Spleen (tissue), 11 donors: Measurements from ENCODE around the gene MSI2. TPM values are rescaled to one million over a fixed set of nuclear protein-coding genes. Genes with fewer than 3 reads are reported as not detected.

ENCODE experiments used
- DNase-seq: peaks from one replicate; pipeline ENCODE4 v3.0.0-alpha.2; 2020
- H3K27ac ChIP-seq, 8 donors: fragments of 200-600 bp; sonication (generic) in 7 of 8; 1 replicate in 4 of 8; 2 replicates in 4 of 8; pipeline versions ENCODE4 v1.5.0 to v1.8.0; 2016 to 2021; ENCODE audit warnings: inconsistent platforms in 4 of 8, mild to moderate bottlenecking in 4 of 8, moderate library complexity in 1 of 8
- H3K27me3 ChIP-seq, 7 donors: fragments of 200-600 bp; sonication (generic) in 6 of 7; replicated peaks in 1 of 7; 1 replicate in 4 of 7; 2 replicates in 3 of 7; pipeline versions ENCODE4 v1.5.0 to v1.8.0; 2016 to 2021; ENCODE audit warnings: inconsistent platforms in 3 of 7, mild to moderate bottlenecking in 1 of 7
- H3K36me3 ChIP-seq, 6 donors: fragments of 200-600 bp; sonication (generic) in 5 of 6; 1 replicate in 4 of 6; 2 replicates in 2 of 6; pipeline versions ENCODE4 v1.5.0 to v1.8.0; 2016 to 2021; ENCODE audit warnings: inconsistent platforms in 2 of 6
- H3K4me1 ChIP-seq, 6 donors: fragments of 200-600 bp; sonication (generic) in 5 of 6; 1 replicate in 3 of 6; 2 replicates in 3 of 6; pipeline versions ENCODE4 v1.5.0 to v1.8.0; 2016 to 2021; ENCODE audit warnings: inconsistent platforms in 3 of 6
- H3K4me3 ChIP-seq, 8 donors: fragments of 200-600 bp; sonication (generic) in 7 of 8; 1 replicate in 4 of 8; 2 replicates in 4 of 8; pipeline versions ENCODE4 v1.5.0 to v1.8.0; 2016 to 2021; ENCODE audit warnings: inconsistent platforms in 4 of 8, mild to moderate bottlenecking in 4 of 8, moderate library complexity in 2 of 8
- H3K9me3 ChIP-seq, 8 donors: fragments of 200-600 bp; sonication (generic) in 7 of 8; 1 replicate in 4 of 8; 2 replicates in 4 of 8; pipeline versions ENCODE4 v1.5.0 to v1.8.0; 2016 to 2021; ENCODE audit warnings: inconsistent platforms in 4 of 8
- POLR2A ChIP-seq, 3 donors: fragments of 450-650 bp; IDR thresholded peaks; one replicate each; pipeline ENCODE4 v1.5.1; 2017; ENCODE audit warnings: antibody characterized with exemption in 3 of 3, mild to moderate bottlenecking in 1 of 3
- POLR2AphosphoS5 ChIP-seq, 3 donors: sonication (generic); formaldehyde crosslinking; IDR thresholded peaks; one replicate each; pipeline ENCODE4 v1.5.1; 2017; ENCODE audit warnings: antibody characterized with exemption in 3 of 3
- WGBS, 5 donors: extraction: QIAGEN DNeasy Blood & Tissue Kit in 3 of 5; methylation state at CpG; one replicate each; pipeline versions ENCODE4 v1.1.5 to v1.1.7; 2013 to 2018; 5-methylcytosine and 5-hydroxymethylcytosine counted together
- intact Hi-C: fragments of 100-400 bp; cut with DNase I; formaldehyde crosslinking; loops from one replicate; pipeline ENCODE4 v1.15.0; 2023; ENCODE audit warnings: low total_unique reads
- polyA plus RNA-seq, 3 donors: library from polyadenylated mRNA; stranded (reverse); fragments of 200-250 nt; gene quantifications; one replicate each; pipeline ENCODE4 v1.2.1, GENCODE V29; 2013
- total RNA-seq, 7 donors: library from RNA; depleted of rRNA in 3 of 7; stranded (reverse); fragments of >200 nt in 3 of 7; fragmentation: NEBNext Ultra II Directional in 4 of 7; extraction: Animal tissue kit (Norgen Biotek cat#: 25700) in 4 of 7; gene quantifications; one replicate each; pipeline versions ENCODE4 v1.1.0 to v1.2.1, GENCODE V29; 2016 to 2021
- TF ChIP-seq, protein P1 (sequence below), 11 experiments: fragments of 200-600 bp in 7 of 11; fragments of 450-650 bp in 4 of 11; sonication (generic) in 4 of 11; IDR thresholded peaks in 8 of 11; conservative IDR thresholded peaks in 3 of 11; 1 replicate in 7 of 11; 2 replicates in 4 of 11; pipeline versions ENCODE4 v1.4.0 to v1.8.0; 2016 to 2021; ENCODE audit warnings: antibody characterized with exemption in 11 of 11, inconsistent platforms in 4 of 11, mild to moderate bottlenecking in 1 of 11
- donor health status: healthy with polysubstance abuse.
- donor health status: DM: no; HTN: no; CAD: no; lungs with moderate emphysema.
- donor health status: DM: no; HTN: no; CAD: no.
- donor health status: Bipolar disorder and iron deficiency.
- donor health status: healthy.
- donor health status: DM: no; HTN: no; CAD: no.
- donor health status: DM: yes; HTN: yes; CAD: no.

MSI2 gene
- total and polyA plus RNA-seq, 10 donors, result 9.8 to 131 (median 64.7) TPM

GRCh38 chr17:57721967-57722703 is 465.8 kb downstream of the MSI2 start:
- Histone ChIP-seq H3K4me1 (peaks cover 3 to 22% (median 17%) of the 10 kb centered on the region in 6 donors), H3K27me3 (no peaks in the 10 kb centered on the region), H3K4me3 (no peak overlapping the region), H3K36me3 (no peaks in the 10 kb centered on the region), H3K9me3 (no peaks in the 10 kb centered on the region), H3K27ac (no peak overlapping the region)
- TF ChIP-seq, protein P1, sequence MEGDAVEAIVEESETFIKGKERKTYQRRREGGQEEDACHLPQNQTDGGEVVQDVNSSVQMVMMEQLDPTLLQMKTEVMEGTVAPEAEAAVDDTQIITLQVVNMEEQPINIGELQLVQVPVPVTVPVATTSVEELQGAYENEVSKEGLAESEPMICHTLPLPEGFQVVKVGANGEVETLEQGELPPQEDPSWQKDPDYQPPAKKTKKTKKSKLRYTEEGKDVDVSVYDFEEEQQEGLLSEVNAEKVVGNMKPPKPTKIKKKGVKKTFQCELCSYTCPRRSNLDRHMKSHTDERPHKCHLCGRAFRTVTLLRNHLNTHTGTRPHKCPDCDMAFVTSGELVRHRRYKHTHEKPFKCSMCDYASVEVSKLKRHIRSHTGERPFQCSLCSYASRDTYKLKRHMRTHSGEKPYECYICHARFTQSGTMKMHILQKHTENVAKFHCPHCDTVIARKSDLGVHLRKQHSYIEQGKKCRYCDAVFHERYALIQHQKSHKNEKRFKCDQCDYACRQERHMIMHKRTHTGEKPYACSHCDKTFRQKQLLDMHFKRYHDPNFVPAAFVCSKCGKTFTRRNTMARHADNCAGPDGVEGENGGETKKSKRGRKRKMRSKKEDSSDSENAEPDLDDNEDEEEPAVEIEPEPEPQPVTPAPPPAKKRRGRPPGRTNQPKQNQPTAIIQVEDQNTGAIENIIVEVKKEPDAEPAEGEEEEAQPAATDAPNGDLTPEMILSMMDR (IDR thresholded peaks at IDR 0.05 in 8 of 11, conservative IDR thresholded peaks at IDR 0.05 in 3 of 11), result no peak
- TF ChIP-seq POLR2A (IDR thresholded peaks at IDR 0.05) (no peak), POLR2AphosphoS5 (IDR thresholded peaks at IDR 0.05) (no peak)
- DNase-seq, result no peak
- intact Hi-C loops, result no loop called here
- WGBS, 5 donors, result 92 to 98% (median 96%) methylated on average over 3 of the region's 3 CpGs

- DNase-seq, result no peak
- intact Hi-C loops, result no loop called here
- no peak for TF ChIP-seq POLR2AphosphoS5 (IDR thresholded peaks at IDR 0.05)
- TF ChIP-seq, protein P1 (IDR thresholded peaks at IDR 0.05 in 8 of 11, conservative IDR thresholded peaks at IDR 0.05 in 3 of 11), result no peak
- TF ChIP-seq POLR2A (IDR thresholded peaks at IDR 0.05), result no peak
- H3K27ac ChIP-seq, result no peak overlapping the region
- no peaks in the 10 kb centered on the region for H3K27me3 ChIP-seq
- H3K36me3 ChIP-seq, result no peaks in the 10 kb centered on the region
- H3K4me1 ChIP-seq, result peaks cover 3 to 22% (median 17%) of the 10 kb centered on the region in 6 donors
- no peak overlapping the region for H3K4me3 ChIP-seq
- WGBS, 5 donors, result 92 to 94% (median 92%) methylated on average over 7 of the region's 7 CpGs
- H3K9me3 ChIP-seq, result no peaks in the 10 kb centered on the region
Observed at GRCh38 chr17:57722704-57723043, 466.4 kb downstream of the MSI2 start.

- intact Hi-C loops, result no loop called here
- TF ChIP-seq POLR2A (IDR thresholded peaks at IDR 0.05) (no peak), POLR2AphosphoS5 (IDR thresholded peaks at IDR 0.05) (no peak)
- TF ChIP-seq, protein P1 (IDR thresholded peaks at IDR 0.05 in 8 of 11, conservative IDR thresholded peaks at IDR 0.05 in 3 of 11), result no peak
- no peaks in the 10 kb centered on the region for H3K36me3 ChIP-seq
- peaks cover 3 to 22% (median 17%) of the 10 kb centered on the region in 6 donors for H3K4me1 ChIP-seq
- no peaks in the 10 kb centered on the region for H3K27me3 ChIP-seq
- DNase-seq, result no peak
- H3K9me3 ChIP-seq, result no peaks in the 10 kb centered on the region
- H3K27ac ChIP-seq, result no peak overlapping the region
- 68 to 83% (median 75%) methylated on average over 11 to 13 of the region's 13 CpGs for WGBS, 5 donors
- peak overlapping the region in 1 of 8 donors; percentile 13 for H3K4me3 ChIP-seq
Observed at GRCh38 chr17:57723427-57724025, 467.2 kb downstream of the MSI2 start.

- Histone ChIP-seq H3K4me1 (peaks cover 3 to 22% (median 17%) of the 10 kb centered on the region in 6 donors), H3K27me3 (no peaks in the 10 kb centered on the region), H3K36me3 (no peaks in the 10 kb centered on the region), H3K27ac (no peak overlapping the region), H3K4me3 (peak overlapping the region in 1 of 8 donors; percentile 13), H3K9me3 (no peaks in the 10 kb centered on the region)
- intact Hi-C loops, result no loop called here
- 47 to 56% (median 53%) methylated on average over 13 to 14 of the region's 14 CpGs for WGBS, 5 donors
- TF ChIP-seq POLR2AphosphoS5 (IDR thresholded peaks at IDR 0.05) (no peak), POLR2A (IDR thresholded peaks at IDR 0.05) (no peak)
- TF ChIP-seq, protein P1 (IDR thresholded peaks at IDR 0.05 in 8 of 11, conservative IDR thresholded peaks at IDR 0.05 in 3 of 11), result no peak
- no peak for DNase-seq
Observed at GRCh38 chr17:57724026-57724728, 467.9 kb downstream of the MSI2 start.
